AG09309 (cell line): ENCODE results near the gene SLC43A1.
A peak's percentile ranks its signal among the peaks of the same experiment; 100 is the strongest.

ENCODE experiments used
- DNase-seq: peaks from one replicate; pipeline ENCODE4 v3.0.0-alpha.2; 2010; ENCODE audit warnings: low read depth
- H3K4me3 ChIP-seq: 2 replicates; pipeline ENCODE4 v1.5.1; 2011; ENCODE audit warnings: mild to moderate bottlenecking, low read depth, low read length, moderate library complexity; ENCODE audit not compliant: control insufficient read depth
- CTCF ChIP-seq: IDR thresholded peaks from 2 replicates; pipeline ENCODE4 v1.5.1; 2011; ENCODE audit warnings: mild to moderate bottlenecking, low read depth, low read length, inconsistent platforms; ENCODE audit not compliant: insufficient read depth, control insufficient read depth; ENCODE audit errors: missing control alignments

SLC43A1 gene

GRCh38 chr11:57460022-57460757 is 55.3 kb downstream of the SLC43A1 start, which contains the start of gene RTN4RL2:
TSS of gene RTN4RL2 (plus strand) at chr11:57460528. CDS start at chr11:57460866, 338 bp downstream.
- H3K4me3 ChIP-seq = peak within 1 kb of the TSS; percentile 40
- DNase-seq = no peak
- TF ChIP-seq CTCF = no peak

- H3K4me3 ChIP-seq = peak overlapping the region; percentile 28
- TF ChIP-seq CTCF = no peak
- DNase-seq = no peak
Measured at GRCh38 chr11:57459164-57460021, 56.1 kb downstream of the SLC43A1 start.

GRCh38 chr11:57458410-57459163 is 56.9 kb downstream of the SLC43A1 start:
- peak overlapping the region; percentile 39 for H3K4me3 ChIP-seq
- DNase-seq = no peak
- peak; percentile 81 for TF ChIP-seq CTCF

GRCh38 chr11:57458060-57458409 is 57.5 kb downstream of the SLC43A1 start:
- TF ChIP-seq CTCF = no peak
- peak overlapping the region; percentile 39; the same call in 1 of the 2 replicates for H3K4me3 ChIP-seq
- no peak for DNase-seq

- no peak overlapping the region for H3K4me3 ChIP-seq
- DNase-seq = no peak
- no peak for TF ChIP-seq CTCF
Measured at GRCh38 chr11:57457643-57458023, 57.9 kb downstream of the SLC43A1 start.

- DNase-seq = peak; percentile 29
- H3K4me3 ChIP-seq = no peak overlapping the region
- peak; percentile 99 for TF ChIP-seq CTCF
Measured at GRCh38 chr11:57456960-57457642, 58.4 kb downstream of the SLC43A1 start.
